ENCODE data around the gene IFI44.

The IFI44 gene

GRCh38 chr1:78627321-78627720 lies 22.3 kb upstream of the IFI44 start:
- no peak for DNase-seq (ENCODE audit: low read depth)
- TF ChIP-seq, protein P1, sequence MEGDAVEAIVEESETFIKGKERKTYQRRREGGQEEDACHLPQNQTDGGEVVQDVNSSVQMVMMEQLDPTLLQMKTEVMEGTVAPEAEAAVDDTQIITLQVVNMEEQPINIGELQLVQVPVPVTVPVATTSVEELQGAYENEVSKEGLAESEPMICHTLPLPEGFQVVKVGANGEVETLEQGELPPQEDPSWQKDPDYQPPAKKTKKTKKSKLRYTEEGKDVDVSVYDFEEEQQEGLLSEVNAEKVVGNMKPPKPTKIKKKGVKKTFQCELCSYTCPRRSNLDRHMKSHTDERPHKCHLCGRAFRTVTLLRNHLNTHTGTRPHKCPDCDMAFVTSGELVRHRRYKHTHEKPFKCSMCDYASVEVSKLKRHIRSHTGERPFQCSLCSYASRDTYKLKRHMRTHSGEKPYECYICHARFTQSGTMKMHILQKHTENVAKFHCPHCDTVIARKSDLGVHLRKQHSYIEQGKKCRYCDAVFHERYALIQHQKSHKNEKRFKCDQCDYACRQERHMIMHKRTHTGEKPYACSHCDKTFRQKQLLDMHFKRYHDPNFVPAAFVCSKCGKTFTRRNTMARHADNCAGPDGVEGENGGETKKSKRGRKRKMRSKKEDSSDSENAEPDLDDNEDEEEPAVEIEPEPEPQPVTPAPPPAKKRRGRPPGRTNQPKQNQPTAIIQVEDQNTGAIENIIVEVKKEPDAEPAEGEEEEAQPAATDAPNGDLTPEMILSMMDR (IDR thresholded peaks at IDR 0.05; ENCODE audit: low read depth, low read length, missing control alignments) = no peak
- no peak overlapping the region for H3K4me3 ChIP-seq (ENCODE audit: low read depth, low read length)

DNA sequence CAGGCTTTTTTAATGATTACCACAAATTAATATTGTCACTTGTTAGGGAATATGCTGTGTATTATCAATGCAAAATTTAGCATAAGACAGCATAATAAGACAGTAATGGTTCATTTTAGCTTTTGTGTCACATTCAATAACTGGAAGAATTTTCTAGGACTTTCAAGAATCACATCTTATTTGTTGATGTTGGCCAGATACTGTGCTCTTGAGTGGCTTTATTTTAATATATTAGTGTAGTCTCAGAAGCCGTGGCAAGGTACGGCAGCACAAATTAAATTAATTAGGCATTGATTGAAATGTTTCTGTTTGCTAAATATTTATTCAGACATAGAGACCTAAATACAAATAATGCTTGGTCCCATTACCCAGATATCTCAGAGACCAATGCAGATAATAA lies 19.0 kb upstream of the IFI44 start:
- no peak for DNase-seq (ENCODE audit: low read depth)
- TF ChIP-seq, protein P1 (IDR thresholded peaks at IDR 0.05; ENCODE audit: low read depth, low read length, missing control alignments) = no peak
- H3K4me3 ChIP-seq (ENCODE audit: low read depth, low read length) = no peak overlapping the region

DNA sequence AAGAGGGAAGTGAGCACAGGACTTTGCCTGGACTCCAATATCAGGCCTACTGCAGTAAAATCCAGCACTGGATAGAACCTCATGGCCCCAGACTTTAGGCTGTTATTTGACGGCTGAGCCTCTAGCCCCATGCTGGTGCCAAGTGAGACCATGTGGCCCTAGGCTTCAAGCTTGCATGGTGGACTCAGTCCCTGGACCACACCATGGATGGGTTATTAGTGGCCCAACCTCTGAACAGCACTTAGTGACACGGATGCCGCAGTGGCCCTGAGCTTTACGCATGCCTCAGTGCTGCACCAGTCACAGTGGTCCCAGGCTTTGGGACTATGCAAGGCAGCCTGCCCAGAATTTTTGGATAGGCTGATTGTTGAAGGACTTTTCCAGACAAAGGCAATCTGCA lies 16.4 kb upstream of the IFI44 start:
- DNase-seq (ENCODE audit: low read depth) = no peak
- H3K4me3 ChIP-seq (ENCODE audit: low read depth, low read length) = no peak overlapping the region
- TF ChIP-seq, protein P1 (IDR thresholded peaks at IDR 0.05; ENCODE audit: low read depth, low read length, missing control alignments) = no peak

DNA sequence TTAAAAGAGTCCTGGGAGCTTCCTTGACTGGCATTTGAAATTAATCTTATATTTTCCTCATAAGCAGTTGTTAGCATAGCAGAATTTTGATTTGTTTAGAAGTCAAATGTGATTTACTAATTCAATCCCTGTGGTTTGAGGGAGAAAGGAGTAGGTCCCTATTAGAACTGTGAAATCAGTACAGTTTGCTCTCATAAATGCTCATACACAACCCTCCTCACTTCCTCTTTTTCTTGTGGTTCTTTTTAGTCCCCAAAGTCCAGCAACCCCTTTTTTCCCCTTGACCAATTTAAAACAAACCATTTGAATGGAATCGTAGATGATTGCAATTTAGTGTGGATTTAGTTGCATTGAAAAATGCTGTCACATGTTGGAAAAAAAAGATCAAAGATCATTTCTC lies 9.2 kb upstream of the IFI44 start:
- TF ChIP-seq, protein P1 (IDR thresholded peaks at IDR 0.05; ENCODE audit: low read depth, low read length, missing control alignments) = no peak
- no peak overlapping the region for H3K4me3 ChIP-seq (ENCODE audit: low read depth, low read length)
- no peak for DNase-seq (ENCODE audit: low read depth)

DNA sequence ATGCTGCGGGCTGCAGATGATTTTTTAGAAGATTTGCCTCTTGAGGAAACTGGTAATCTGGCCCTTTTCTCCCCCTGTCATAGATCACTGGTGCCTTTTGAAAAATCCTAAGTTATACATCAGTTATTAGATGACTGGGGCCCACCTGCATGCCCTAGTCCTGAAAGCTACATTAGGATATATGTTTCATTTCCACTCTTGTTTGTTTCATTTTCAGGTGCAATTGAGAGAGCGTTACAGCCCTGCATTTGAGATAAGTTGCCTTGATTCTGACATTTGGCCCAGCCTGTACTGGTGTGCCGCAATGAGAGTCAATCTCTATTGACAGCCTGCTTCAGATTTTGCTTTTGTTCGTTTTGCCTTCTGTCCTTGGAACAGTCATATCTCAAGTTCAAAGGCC lies 8.1 kb upstream of the IFI44 start:
- TF ChIP-seq, protein P1 (IDR thresholded peaks at IDR 0.05; ENCODE audit: low read depth, low read length, missing control alignments) = no peak
- no peak overlapping the region for H3K4me3 ChIP-seq (ENCODE audit: low read depth, low read length)
- DNase-seq (ENCODE audit: low read depth) = no peak

DNA sequence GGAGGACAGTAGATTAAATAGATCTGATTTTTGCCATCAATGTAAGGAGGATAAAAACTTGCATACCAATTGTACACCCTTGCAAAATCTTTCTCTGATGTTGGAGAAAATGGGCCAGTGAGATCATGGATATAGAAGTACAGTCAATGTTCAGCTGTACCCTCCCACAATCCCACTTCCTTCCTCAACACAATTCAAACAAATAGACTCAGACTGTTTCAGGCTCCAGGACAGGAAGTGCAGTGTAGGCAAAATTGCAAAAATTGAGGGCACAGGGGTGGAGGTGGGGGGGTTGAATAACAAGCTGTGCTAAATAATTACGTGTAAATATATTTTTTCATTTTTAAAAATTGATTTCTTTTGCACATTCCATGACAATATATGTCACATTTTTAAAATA lies 3.9 kb upstream of the IFI44 start:
- H3K4me3 ChIP-seq (ENCODE audit: low read depth, low read length) = no peak overlapping the region
- TF ChIP-seq, protein P1 (IDR thresholded peaks at IDR 0.05; ENCODE audit: low read depth, low read length, missing control alignments) = no peak
- no peak for DNase-seq (ENCODE audit: low read depth)

- no peak for DNase-seq (ENCODE audit: low read depth)
- TF ChIP-seq, protein P1 (IDR thresholded peaks at IDR 0.05; ENCODE audit: low read depth, low read length, missing control alignments) = no peak
- no peak overlapping the region for H3K4me3 ChIP-seq (ENCODE audit: low read depth, low read length)
These were observed 2.4 kb upstream of the IFI44 start for GRCh38 chr1:78647238-78647637.
